Uterus (tissue), 4 donors: Measurements from ENCODE around the gene GRIA1. TPM values are rescaled to one million over a fixed set of nuclear protein-coding genes. Genes with fewer than 3 reads are reported as not detected.

Experiments used
- DNase-seq, 2 donors: peaks; one replicate each; pipeline ENCODE4 v3.0.0-alpha.2; 2019 to 2020
- H3K27ac ChIP-seq, 2 donors: fragments of 200-600 bp; sonication (generic); 1 replicate in 1 of 2; 2 replicates in 1 of 2; pipeline ENCODE4 v1.5.1; 2016 to 2018
- H3K27me3 ChIP-seq, 2 donors: fragments of 200-600 bp; sonication (generic); one replicate each; pipeline ENCODE4 v1.5.1; 2018 to 2019; ENCODE audit warnings: control low read depth in 1 of 2
- H3K36me3 ChIP-seq, 2 donors: fragments of 200-600 bp; sonication (generic); one replicate each; pipeline ENCODE4 v1.5.1; 2019; ENCODE audit warnings: control low read depth in 1 of 2
- H3K4me1 ChIP-seq, 2 donors: fragments of 200-600 bp; sonication (generic); one replicate each; pipeline ENCODE4 v1.5.1; 2018 to 2019; ENCODE audit warnings: control low read depth in 1 of 2
- H3K4me3 ChIP-seq, 2 donors: fragments of 200-600 bp; sonication (generic); 1 replicate in 1 of 2; 2 replicates in 1 of 2; pipeline ENCODE4 v1.5.1; 2018 to 2019; ENCODE audit warnings: mild to moderate bottlenecking in 1 of 2
- H3K9me3 ChIP-seq, 2 donors: fragments of 200-600 bp; sonication (generic); one replicate each; pipeline ENCODE4 v1.5.1; 2019; ENCODE audit warnings: control low read depth in 1 of 2
- POLR2A ChIP-seq, 2 donors: fragments of 450-650 bp; IDR thresholded peaks; one replicate each; pipeline ENCODE4 v1.6.1; 2016; ENCODE audit warnings: antibody characterized with exemption in 2 of 2, mild to moderate bottlenecking in 1 of 2, moderate library complexity in 1 of 2
- intact Hi-C: fragments of 100-400 bp; cut with DNase I; formaldehyde crosslinking; loops from one replicate; pipeline ENCODE4 v1.15.1; 2023; ENCODE audit warnings: low total_unique reads
- total RNA-seq, 4 donors: library from RNA; depleted of rRNA in 3 of 4; stranded (reverse); fragments of >200 nt in 3 of 4; gene quantifications; one replicate each; pipeline versions ENCODE4 v1.1.0 to v1.2.4, GENCODE V29; 2014 to 2023
- TF ChIP-seq, protein P1 (sequence below), 4 experiments: fragments of 200-600 bp in 2 of 4; fragments of 450-650 bp in 2 of 4; sonication (generic) in 2 of 4; IDR thresholded peaks; one replicate each; pipeline ENCODE4 v1.5.1; 2016 to 2019; ENCODE audit warnings: antibody characterized with exemption in 4 of 4, mild to moderate bottlenecking in 2 of 4, moderate library complexity in 1 of 4
- donor health status: DM: yes; HTN: yes; CAD: no.

GRIA1 gene
- total RNA-seq, 4 donors from 2014 or later = 0.37 to 24.1 (median 1.5) TPM; not detected in 1

DNA sequence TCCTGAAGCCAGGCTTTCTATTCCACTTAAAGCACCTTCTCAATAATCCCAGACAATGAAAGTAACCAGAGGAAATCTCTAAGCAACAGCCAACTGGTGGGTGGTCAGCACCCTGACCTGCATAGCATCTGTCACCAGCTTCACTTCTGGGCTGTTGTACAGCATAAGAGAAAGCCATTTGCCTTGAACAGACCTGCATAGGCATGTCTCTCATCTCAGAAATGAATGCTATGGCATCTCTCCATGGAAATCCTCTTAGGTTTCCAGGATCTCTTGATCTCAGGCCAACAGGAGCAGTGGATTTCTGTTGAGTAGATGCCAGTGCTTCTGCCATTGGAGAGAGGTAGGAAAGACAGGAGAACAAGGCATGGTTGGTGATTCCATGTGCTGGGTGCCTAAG lies 213.6 kb downstream of the GRIA1 start:
- H3K27ac ChIP-seq = no peak overlapping the region
- TF ChIP-seq, protein P1, sequence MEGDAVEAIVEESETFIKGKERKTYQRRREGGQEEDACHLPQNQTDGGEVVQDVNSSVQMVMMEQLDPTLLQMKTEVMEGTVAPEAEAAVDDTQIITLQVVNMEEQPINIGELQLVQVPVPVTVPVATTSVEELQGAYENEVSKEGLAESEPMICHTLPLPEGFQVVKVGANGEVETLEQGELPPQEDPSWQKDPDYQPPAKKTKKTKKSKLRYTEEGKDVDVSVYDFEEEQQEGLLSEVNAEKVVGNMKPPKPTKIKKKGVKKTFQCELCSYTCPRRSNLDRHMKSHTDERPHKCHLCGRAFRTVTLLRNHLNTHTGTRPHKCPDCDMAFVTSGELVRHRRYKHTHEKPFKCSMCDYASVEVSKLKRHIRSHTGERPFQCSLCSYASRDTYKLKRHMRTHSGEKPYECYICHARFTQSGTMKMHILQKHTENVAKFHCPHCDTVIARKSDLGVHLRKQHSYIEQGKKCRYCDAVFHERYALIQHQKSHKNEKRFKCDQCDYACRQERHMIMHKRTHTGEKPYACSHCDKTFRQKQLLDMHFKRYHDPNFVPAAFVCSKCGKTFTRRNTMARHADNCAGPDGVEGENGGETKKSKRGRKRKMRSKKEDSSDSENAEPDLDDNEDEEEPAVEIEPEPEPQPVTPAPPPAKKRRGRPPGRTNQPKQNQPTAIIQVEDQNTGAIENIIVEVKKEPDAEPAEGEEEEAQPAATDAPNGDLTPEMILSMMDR (IDR thresholded peaks at IDR 0.05) = no peak
- no peak for TF ChIP-seq POLR2A (IDR thresholded peaks at IDR 0.05)
- intact Hi-C loops = no loop called here
- no peaks in the 10 kb centered on the region for H3K27me3 ChIP-seq
- H3K4me1 ChIP-seq = no peaks in the 10 kb centered on the region
- no peaks in the 10 kb centered on the region for H3K36me3 ChIP-seq
- H3K4me3 ChIP-seq = no peak overlapping the region
- H3K9me3 ChIP-seq = no peaks in the 10 kb centered on the region
- DNase-seq = no peak

DNA sequence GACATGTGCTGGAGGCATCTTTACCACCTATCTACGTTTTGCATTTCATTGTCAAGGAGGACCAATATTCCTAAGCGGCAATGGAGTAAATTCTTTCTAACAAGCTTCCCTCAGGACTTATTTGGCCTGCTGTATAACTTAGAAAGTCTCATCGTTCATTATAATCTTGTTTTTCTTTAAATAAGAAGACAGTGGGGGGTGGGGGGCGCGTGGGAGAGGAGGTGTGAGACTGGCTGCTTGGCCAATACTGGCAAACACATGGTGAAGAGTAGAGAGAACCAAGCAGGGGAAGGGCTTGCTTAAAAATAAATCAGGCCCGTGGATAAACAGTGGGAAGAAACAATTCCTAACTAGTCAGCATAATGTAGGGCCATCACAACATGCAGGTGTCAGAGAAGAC lies 217.2 kb downstream of the GRIA1 start:
- H3K4me3 ChIP-seq = no peak overlapping the region
- no peaks in the 10 kb centered on the region for H3K36me3 ChIP-seq
- no peaks in the 10 kb centered on the region for H3K27me3 ChIP-seq
- intact Hi-C loops = no loop called here
- TF ChIP-seq, protein P1 (IDR thresholded peaks at IDR 0.05) = no peak
- no peak for TF ChIP-seq POLR2A (IDR thresholded peaks at IDR 0.05)
- no peaks in the 10 kb centered on the region for H3K4me1 ChIP-seq
- no peak for DNase-seq
- H3K27ac ChIP-seq = no peak overlapping the region
- H3K9me3 ChIP-seq = no peaks in the 10 kb centered on the region

DNA sequence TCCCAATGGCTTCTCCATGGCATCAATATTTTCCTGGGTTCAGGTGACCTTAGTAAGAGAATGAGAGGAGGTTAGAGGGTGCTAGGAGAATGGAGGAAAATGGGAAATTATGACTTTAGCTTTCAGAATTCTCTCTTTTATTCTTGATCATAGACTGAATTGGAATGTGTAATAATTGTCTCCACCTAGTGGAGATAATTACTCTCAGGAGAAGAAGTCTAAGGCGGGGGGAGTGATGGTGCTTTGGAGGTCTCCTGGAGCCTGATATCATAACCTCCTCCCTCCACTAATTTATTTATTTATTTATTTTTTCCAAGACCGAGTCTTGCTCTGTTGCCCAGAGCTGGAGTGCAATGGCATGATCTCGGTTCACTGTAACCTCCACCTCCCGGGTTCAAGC lies 221.3 kb downstream of the GRIA1 start:
- Histone ChIP-seq H3K4me3 (no peak overlapping the region), H3K4me1 (no peaks in the 10 kb centered on the region), H3K9me3 (no peaks in the 10 kb centered on the region), H3K27me3 (no peaks in the 10 kb centered on the region), H3K36me3 (no peaks in the 10 kb centered on the region), H3K27ac (no peak overlapping the region)
- TF ChIP-seq POLR2A (IDR thresholded peaks at IDR 0.05) = no peak
- TF ChIP-seq, protein P1 (IDR thresholded peaks at IDR 0.05) = no peak
- intact Hi-C loops = no loop called here
- DNase-seq = no peak

DNA sequence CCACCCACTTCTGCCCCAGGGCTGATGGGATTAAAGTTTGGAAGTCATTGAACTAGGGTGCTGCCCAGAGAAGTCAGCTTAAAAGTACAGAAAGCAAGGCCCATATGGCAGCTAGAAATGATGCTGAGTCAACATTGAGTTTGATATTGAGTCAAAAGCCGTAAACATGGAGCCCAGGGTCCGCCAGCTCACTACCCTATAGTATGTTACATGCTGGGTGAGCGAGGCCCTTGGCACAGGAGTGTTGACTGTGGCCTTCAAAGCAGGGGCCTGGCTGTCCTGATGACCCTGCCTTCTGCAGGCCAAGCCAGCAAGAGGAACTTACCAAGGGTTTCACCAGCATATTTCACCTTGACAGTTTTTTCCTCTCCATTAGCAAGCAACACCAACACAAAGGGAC lies 222.5 kb downstream of the GRIA1 start:
- Histone ChIP-seq H3K4me1 (no peaks in the 10 kb centered on the region), H3K9me3 (no peaks in the 10 kb centered on the region), H3K27ac (no peak overlapping the region), H3K36me3 (no peaks in the 10 kb centered on the region), H3K4me3 (no peak overlapping the region), H3K27me3 (no peaks in the 10 kb centered on the region)
- DNase-seq = no peak
- no peak for TF ChIP-seq POLR2A (IDR thresholded peaks at IDR 0.05)
- TF ChIP-seq, protein P1 (IDR thresholded peaks at IDR 0.05) = no peak
- intact Hi-C loops = no loop called here

DNA sequence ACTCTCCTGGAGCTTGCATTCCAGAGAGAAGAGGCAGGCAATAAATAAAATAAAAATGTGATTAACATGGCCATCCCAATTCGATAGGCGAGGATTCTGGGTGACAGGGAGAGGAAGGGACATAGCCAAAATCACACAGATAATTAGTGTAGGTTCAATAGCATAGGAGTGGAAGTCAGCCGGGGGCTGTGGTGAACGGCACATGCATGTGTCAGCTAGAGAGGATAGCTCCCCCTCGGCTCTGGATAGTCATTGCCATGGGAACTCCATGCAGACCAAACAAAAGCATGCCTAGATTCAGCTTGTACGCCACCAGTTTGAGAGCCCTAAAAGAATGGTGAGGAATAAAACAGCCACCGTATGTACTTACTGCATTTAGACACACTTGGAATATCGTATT lies 223.5 kb downstream of the GRIA1 start:
- Histone ChIP-seq H3K9me3 (no peaks in the 10 kb centered on the region), H3K4me1 (no peaks in the 10 kb centered on the region), H3K27ac (no peak overlapping the region), H3K4me3 (no peak overlapping the region), H3K36me3 (no peaks in the 10 kb centered on the region), H3K27me3 (no peaks in the 10 kb centered on the region)
- TF ChIP-seq, protein P1 (IDR thresholded peaks at IDR 0.05) = no peak
- TF ChIP-seq POLR2A (IDR thresholded peaks at IDR 0.05) = no peak
- intact Hi-C loops = no loop called here
- no peak for DNase-seq
